Measurements from ENCODE around the gene SMOC1. TPM values are rescaled to one million over a fixed set of nuclear protein-coding genes. Genes with fewer than 3 reads are reported as not detected.

SMOC1 gene
- total and polyA plus RNA-seq, 2 of the 8 experiments (the other 6 are each of a cell fraction or from before 2014, with no cell fraction given), result 1.6 to 2.4 TPM

DNA sequence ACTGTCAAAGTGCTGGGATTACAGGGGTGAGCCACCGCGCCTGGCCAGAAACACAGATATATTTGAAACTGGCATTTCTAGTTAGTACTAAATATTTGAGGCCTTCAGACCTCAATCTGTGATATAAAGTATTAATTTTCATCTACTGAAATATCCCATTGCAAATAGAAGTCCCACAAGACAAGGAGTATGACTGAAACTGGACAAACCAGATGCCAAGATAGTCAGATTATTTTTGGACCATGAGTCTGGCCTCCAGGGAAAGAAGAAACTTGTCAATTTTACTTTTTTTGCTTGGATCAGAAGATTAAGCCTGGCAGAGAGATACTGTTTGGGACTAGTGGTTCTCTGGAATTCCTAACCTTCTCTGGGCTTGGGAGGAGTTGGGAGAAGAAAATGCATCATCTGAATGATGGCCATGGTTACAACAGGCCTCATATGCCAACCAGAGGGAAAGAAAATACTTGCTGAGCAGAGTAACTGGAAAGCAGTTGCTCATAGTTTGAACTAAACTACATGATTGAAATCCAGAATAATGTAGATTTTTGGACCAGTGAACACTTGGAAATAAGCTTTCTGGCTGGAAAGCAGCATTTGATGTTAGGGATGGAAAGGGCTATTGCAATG lies 2.9 kb upstream of the SMOC1 start:
- H4K20me1 ChIP-seq (replicated peaks in 1 of 2; ENCODE audit: control insufficient read depth in 1 of 2, insufficient read depth in 2 of 2, low read length in 2 of 2), result peaks cover 0 to 2% of the 10 kb centered on the region in 2 experiments
- no peak overlapping the region for H3K18ac ChIP-seq (ENCODE audit: extremely low read depth, low read length)
- DNase-seq (ENCODE audit: low read depth in 1 of 2, low spot score in 2 of 2) (no peak), FAIRE-seq (no peak)
- H2AFZ ChIP-seq (ENCODE audit: low read length), result no peak overlapping the region
- no peaks in the 10 kb centered on the region for H3K79me2 ChIP-seq (ENCODE audit: control insufficient read depth in 1 of 2, insufficient read depth in 2 of 2, low read length in 2 of 2)
- H2BK15ac ChIP-seq (ENCODE audit: low read length), result no peak overlapping the region
- peaks cover 3 to 26% (median 21%) of the 10 kb centered on the region in 4 experiments; a peak in 6 of 7 replicates for H3K27me3 ChIP-seq (replicated peaks in 1 of 4; ENCODE audit: control insufficient read depth in 3 of 4, extremely low read depth in 1 of 4, insufficient read depth in 3 of 4, low read length in 3 of 4)
- H2BK5ac ChIP-seq (ENCODE audit: low read depth, low read length), result no peak overlapping the region
- H3K14ac ChIP-seq (ENCODE audit: insufficient read length), result no peak overlapping the region
- no peaks in the 10 kb centered on the region for H3K79me1 ChIP-seq (ENCODE audit: low read depth, low read length)
- H3K36me3 ChIP-seq (ENCODE audit: control insufficient read depth in 2 of 4, insufficient read depth in 4 of 4, low read length in 3 of 4), result no peaks in the 10 kb centered on the region
- no peak overlapping the region for H3K27ac ChIP-seq (ENCODE audit: low read depth, low read length)
- no peak overlapping the region for H3K4ac ChIP-seq (replicated peaks; ENCODE audit: insufficient read length, low read depth, low read length)
- no peak overlapping the region for H3K9ac ChIP-seq (replicated peaks in 1 of 4; ENCODE audit: extremely low read depth in 1 of 4, low read depth in 3 of 4, low read length in 3 of 4)
- H2BK120ac ChIP-seq (replicated peaks; ENCODE audit: low read depth, low read length), result no peak overlapping the region
- H4K8ac ChIP-seq (ENCODE audit: extremely low read depth, insufficient read depth, low read length), result no peak overlapping the region
- H4K5ac ChIP-seq (ENCODE audit: insufficient read length, low read depth, low read length), result no peak overlapping the region
- no peak overlapping the region for H3K56ac ChIP-seq (replicated peaks; ENCODE audit: insufficient read length, low read depth, low read length)
- ChIA-PET CTCF (ENCODE audit: partially characterized antibody) (interaction anchor here (0.8 to 7.0 kb wide), 20 partner anchors 9 to 217 kb away, joined by 3 to 79 read pairs (median 8); no protein-coding TSS in a partner anchor), POLR2A (ENCODE audit: partially characterized antibody) (no interaction called here)
- H2AK5ac ChIP-seq (ENCODE audit: low read depth, low read length), result no peak overlapping the region
- no peak overlapping the region for H3K4me2 ChIP-seq (ENCODE audit: insufficient read depth in 1 of 2, low read depth in 2 of 2, low read length in 2 of 2)
- H3K23ac ChIP-seq (ENCODE audit: insufficient read length), result no peak overlapping the region
- H3K4me1 ChIP-seq (replicated peaks in 1 of 4; ENCODE audit: control insufficient read depth in 3 of 4, insufficient read depth in 4 of 4, low read length in 3 of 4), result peaks cover 0 to 4% (median 3%) of the 10 kb centered on the region in 4 experiments; a peak in 3 of 7 replicates
- no peak overlapping the region for H4K91ac ChIP-seq (replicated peaks; ENCODE audit: insufficient read length, low read length)
- no peaks in the 10 kb centered on the region for H3K9me3 ChIP-seq (ENCODE audit: insufficient read depth in 2 of 2, low read depth in 1 of 2, low read length in 1 of 2)
- H3K23me2 ChIP-seq (ENCODE audit: low read depth, low read length), result peaks cover 6% of the 10 kb centered on the region
- no peak overlapping the region for H2BK12ac ChIP-seq (ENCODE audit: low read depth, low read length)
- no peak overlapping the region for H3K4me3 ChIP-seq (ENCODE audit: extremely low read depth in 1 of 4, insufficient read depth in 2 of 4, low read depth in 3 of 4, low read length in 4 of 4)
- WGBS, 2 experiments (ENCODE audit: extremely low coverage in 1 of 2, insufficient coverage in 1 of 2, insufficient read length in 1 of 2, insufficient replicate concordance in 2 of 2, low coverage in 1 of 2, low lambda C conversion rate in 2 of 2, missing lambda C conversion rate in 1 of 2), result 40% methylated on average over 2 of the region's 2 CpGs; no CpG with 5 or more reads in 1 of the 2 experiments
- no peak overlapping the region for H2BK20ac ChIP-seq (ENCODE audit: low read length)

All from H1 (cell line).